ENCODE results near the gene CDR2.

CDR2 gene

DNA sequence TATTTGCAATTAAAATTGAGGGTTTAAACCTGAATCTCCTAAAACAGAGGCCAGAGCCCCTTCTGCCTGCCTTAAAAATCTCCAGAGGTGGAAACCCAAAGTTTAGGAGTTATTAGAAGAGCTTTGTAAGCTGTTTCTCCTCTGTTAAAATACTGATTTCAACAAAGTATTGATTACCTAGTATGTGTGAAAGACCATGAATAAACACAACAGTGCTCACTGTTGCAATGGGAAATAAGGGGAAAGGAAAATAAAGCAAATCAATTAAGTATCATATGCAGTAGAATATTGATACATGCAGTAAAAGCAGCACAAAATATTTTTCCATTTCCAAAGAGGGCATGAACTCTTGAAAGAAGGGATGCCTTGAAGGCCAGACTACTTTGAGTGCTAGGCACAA lies 14.7 kb downstream of the CDR2 start:
- H3K4me3 ChIP-seq (ENCODE audit: low read length), result no peak overlapping the region
- DNase-seq (ENCODE audit: low read depth), result no peak
- TF ChIP-seq, protein P1, sequence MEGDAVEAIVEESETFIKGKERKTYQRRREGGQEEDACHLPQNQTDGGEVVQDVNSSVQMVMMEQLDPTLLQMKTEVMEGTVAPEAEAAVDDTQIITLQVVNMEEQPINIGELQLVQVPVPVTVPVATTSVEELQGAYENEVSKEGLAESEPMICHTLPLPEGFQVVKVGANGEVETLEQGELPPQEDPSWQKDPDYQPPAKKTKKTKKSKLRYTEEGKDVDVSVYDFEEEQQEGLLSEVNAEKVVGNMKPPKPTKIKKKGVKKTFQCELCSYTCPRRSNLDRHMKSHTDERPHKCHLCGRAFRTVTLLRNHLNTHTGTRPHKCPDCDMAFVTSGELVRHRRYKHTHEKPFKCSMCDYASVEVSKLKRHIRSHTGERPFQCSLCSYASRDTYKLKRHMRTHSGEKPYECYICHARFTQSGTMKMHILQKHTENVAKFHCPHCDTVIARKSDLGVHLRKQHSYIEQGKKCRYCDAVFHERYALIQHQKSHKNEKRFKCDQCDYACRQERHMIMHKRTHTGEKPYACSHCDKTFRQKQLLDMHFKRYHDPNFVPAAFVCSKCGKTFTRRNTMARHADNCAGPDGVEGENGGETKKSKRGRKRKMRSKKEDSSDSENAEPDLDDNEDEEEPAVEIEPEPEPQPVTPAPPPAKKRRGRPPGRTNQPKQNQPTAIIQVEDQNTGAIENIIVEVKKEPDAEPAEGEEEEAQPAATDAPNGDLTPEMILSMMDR (conservative IDR thresholded peaks at IDR 0.05; ENCODE audit: low read depth, low read length), result no peak

DNA sequence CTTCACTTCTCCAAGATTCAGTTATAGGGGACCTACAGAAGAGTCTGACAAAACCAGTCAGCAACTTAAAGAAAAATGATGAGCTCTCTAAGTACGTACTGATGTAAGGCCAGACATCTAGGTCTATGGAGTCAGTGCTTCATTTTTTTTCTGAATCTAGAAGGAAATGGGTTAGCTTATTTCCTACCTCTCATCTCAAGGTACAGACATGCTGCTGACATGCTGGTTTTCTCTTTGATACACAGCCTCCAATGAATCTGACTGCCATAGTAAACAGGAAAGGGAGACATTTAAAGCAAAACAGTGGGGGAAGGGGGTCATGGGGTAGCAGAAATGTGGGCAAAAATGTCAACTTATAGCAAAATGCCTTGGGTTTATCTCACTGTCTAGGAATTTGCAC lies 16.4 kb downstream of the CDR2 start:
- DNase-seq (ENCODE audit: low read depth), result peak; percentile 60
- TF ChIP-seq, protein P1 (conservative IDR thresholded peaks at IDR 0.05; ENCODE audit: low read depth, low read length), result no peak
- H3K4me3 ChIP-seq (ENCODE audit: low read length), result no peak overlapping the region

DNA sequence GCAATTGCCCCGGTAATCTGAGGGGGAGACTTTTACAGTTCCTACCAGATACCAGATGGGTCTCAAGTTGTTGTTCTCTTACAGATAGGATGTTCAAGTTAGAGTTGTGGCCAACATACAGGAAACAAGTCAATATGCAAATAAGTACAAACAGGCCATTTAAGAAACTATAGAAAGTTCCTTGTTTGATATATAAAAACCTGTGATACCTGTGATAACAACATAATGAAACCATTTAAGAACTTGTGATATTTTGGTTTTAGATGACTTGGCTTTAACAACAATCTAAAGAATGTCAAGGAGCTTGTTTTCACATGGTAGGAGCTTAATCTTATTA lies 16.8 kb downstream of the CDR2 start:
- TF ChIP-seq, protein P1 (conservative IDR thresholded peaks at IDR 0.05; ENCODE audit: low read depth, low read length), result no peak
- no peak overlapping the region for H3K4me3 ChIP-seq (ENCODE audit: low read length)
- DNase-seq (ENCODE audit: low read depth), result peak; percentile 56

DNA sequence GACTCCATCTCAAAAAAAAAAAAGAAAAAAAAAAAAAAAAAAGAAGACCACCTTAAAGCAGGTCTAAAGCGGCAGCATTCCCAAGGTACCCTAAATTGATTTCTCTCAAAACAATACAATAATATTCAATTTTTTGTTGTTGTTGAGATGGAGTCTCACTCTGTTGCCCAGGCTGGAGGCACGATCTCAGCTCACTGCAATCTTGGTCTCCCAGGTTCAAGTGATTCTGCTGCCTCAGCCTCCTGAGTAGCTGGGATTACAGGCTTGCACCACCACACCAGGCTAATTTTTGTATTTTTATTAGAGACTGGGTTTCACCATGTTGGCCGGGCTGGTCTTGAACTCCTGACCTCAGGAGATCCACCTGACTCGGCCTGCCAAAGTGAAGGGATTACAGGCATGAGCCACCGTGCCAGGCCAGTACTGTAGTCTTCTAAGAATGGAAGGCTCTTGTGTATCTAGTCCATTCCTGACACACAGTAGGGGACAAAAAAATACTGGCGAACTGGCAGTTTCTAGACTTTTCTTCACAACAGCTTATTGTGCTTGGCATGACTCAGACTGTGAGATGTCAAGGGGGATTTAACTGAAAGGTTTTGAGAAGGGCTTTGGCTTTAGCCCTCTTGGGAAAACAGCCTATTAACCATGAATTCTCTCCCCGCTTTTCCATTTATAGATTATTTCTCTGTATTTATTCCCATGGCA lies 17.3 kb downstream of the CDR2 start:
- DNase-seq (ENCODE audit: low read depth), result peak; percentile 97

DNA sequence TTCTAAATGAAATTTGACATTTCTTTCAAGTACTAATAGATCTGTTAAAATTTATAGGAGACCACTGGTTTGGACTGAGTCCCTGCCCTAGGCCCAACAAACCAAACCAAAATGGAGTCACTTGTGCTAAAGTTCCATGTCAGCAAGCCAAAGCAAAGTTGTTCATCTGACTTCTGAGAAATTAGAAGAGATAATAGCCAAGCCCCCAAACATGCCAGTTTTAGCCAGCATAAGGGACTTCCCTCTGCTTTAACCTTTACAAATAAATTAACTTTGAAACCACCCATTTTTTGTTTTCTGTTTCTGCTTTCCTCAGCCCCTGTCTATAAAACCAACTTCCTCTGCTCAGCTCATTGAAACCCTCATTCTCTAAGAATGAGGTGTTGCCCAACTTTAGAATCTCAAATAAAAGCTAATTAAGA lies 18.9 kb downstream of the CDR2 start:
- TF ChIP-seq, protein P1 (conservative IDR thresholded peaks at IDR 0.05; ENCODE audit: low read depth, low read length), result no peak
- no peak overlapping the region for H3K4me3 ChIP-seq (ENCODE audit: low read length)
- DNase-seq (ENCODE audit: low read depth), result no peak

More for the DNA sequence above, 17.3 kb downstream of the CDR2 start:
- no peak overlapping the region for H3K4me3 ChIP-seq (ENCODE audit: low read length)
- TF ChIP-seq, protein P1 (conservative IDR thresholded peaks at IDR 0.05; ENCODE audit: low read depth, low read length), result no peak

DNA sequence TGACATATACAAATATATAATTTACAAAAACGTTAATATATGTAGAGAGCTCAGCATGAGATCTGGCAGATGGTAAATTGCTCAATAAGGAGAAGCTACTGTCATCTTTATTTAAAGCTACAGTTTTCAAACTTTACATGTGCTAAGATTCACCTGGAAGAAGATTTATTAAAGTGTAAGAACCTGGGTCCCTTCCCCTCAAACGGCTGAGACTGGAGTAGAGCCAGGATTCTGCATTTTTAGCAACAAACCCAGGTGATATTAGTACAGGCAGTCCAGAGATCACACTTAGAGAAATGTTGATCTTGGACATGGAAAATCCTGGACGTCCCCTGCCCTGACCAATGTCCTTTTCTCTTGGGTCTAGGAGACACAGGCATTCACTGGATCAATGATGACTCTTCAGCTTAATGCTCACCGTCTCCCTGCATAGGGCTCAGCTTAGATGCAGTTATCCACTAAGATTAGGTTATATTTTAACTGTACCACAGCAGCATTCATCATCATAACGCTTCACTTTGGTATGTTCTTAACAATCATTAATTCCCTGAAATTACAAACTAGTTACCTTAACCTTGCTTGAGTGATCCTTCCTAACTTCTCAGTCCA lies 20.4 kb downstream of the CDR2 start:
- no peak for DNase-seq (ENCODE audit: low read depth)
- TF ChIP-seq, protein P1 (conservative IDR thresholded peaks at IDR 0.05; ENCODE audit: low read depth, low read length), result no peak
- H3K4me3 ChIP-seq (ENCODE audit: low read length), result no peak overlapping the region

All from retinal pigment epithelial cell (primary cell).